GM19043 (cell line): ENCODE results near the gene JMJD4.
"Not testable (repeated sequence)": the region's sequence is repeated elsewhere in the genome, so short reads cannot be mapped to it uniquely, and the experiment has no call there.

Source experiments
- ATAC-seq: cut with Tn5 transposase; IDR thresholded peaks from one replicate; pipeline ENCODE4 v1.9.1; 2021; ENCODE audit warnings: low read depth; ENCODE audit not compliant: unreplicated experiment

JMJD4 gene

DNA sequence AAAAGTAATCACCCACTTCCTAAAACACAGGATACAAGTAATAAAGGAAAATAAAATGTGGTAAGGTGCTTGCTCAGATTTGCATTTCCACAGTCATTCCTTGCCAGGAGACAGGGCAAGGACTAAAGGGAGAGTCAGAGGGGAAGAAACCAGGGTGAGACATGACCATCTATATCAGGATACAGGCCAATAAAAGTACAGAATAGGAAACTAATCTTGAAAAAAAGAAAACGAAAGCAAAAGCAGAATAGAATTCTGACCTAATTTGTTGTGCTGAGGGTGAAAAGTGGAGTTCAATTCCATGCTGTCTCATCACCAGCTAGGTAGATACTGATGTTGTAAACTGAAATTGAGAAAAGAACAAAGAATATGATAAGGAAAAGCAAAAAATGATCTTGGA is 27.3 kb downstream of the JMJD4 start:
- no peak for ATAC-seq

- ATAC-seq: not testable (repeated sequence)
Measured at GRCh38 chr1:227701631-227702030, 33.5 kb downstream of the JMJD4 start.

DNA sequence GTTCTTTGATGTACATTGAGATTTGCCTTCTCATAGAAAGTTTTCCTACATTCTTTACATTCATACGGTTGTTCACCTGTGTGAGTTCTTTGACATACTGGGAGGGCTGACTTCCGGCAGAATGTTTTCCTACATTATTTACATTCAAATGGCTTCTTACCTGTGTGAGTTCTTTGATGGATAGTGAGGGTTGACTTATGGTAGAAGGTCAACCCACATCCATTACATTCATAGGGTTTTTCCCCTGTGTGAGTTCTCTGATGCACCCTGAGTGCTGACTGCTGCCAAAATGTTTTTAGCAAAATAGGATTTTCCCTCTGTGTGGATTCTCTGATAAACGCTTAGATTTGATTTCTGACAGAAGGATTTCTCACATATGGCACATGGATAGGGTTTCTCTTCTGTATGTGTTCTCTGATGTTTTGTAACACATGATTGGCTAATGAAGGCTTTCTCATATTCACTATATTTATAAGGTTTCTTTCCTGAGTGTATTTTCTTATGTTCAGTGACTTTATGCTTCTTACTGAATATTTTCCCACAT is 37.7 kb downstream of the JMJD4 start:
- ATAC-seq: no peak

GRCh38 chr1:227685807-227686206 is 49.3 kb downstream of the JMJD4 start:
- no peak for ATAC-seq
